ENCODE data around the gene CDH4.
"Not testable (repeated sequence)": the region's sequence is repeated elsewhere in the genome, so short reads cannot be mapped to it uniquely, and the experiment has no call there.

Gene CDH4

GRCh38 chr20:61254881-61255626 lies 3.0 kb downstream of the CDH4 start:
- FAIRE-seq, result no peak

- FAIRE-seq, result no peak
Observed at GRCh38 chr20:61256365-61256764, 4.3 kb downstream of the CDH4 start.

GRCh38 chr20:61256824-61257223 lies 4.8 kb downstream of the CDH4 start:
- FAIRE-seq, result no peak

- FAIRE-seq, result no peak
Observed at GRCh38 chr20:61257611-61258010, 5.5 kb downstream of the CDH4 start.

DNA sequence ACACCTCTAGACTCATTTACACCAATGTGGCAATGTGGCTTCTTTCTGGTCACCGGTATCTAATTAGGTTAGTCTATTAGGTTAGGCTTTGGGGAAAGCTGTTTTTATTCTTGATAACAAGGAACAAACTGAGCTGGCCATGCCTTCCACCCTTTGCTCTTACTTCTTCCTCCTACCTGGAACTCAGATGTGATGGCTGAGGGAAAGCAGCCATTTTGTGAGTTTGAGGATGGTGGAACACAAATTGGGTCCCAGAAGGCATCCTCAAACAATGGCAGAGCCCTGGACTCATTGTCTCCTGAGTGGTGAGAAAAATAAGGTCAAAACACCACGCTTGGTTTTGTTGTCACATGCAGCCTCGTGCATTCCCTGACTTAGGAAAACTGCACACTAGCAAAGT lies 7.7 kb downstream of the CDH4 start:
- no peak for FAIRE-seq

GRCh38 chr20:61260905-61261304 lies 8.8 kb downstream of the CDH4 start:
- no peak for FAIRE-seq

GRCh38 chr20:61262036-61262435 lies 10.0 kb downstream of the CDH4 start:
- no peak for FAIRE-seq

DNA sequence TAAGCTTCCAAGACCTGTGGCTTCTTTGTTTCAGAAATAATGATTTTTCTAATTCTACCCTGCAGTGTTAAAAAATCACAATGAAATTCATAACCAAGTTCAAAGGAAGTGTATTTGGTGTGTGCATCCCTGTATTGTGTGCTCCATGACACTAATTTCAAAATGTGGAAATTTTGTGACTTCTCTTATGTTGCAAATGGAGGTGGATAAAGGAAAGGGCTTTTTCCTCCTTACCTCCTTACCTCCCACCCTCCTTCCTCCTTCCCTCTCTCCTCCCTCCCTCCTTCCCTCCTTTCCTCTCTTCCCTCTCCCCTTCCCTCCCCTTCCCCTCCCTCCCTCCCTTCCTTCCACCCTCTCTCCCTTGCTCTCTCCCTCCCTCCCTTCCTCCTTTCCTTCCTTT lies 10.5 kb downstream of the CDH4 start:
- FAIRE-seq, result no peak

- FAIRE-seq, result no peak
Observed at GRCh38 chr20:61263084-61263695, 11.1 kb downstream of the CDH4 start.

DNA sequence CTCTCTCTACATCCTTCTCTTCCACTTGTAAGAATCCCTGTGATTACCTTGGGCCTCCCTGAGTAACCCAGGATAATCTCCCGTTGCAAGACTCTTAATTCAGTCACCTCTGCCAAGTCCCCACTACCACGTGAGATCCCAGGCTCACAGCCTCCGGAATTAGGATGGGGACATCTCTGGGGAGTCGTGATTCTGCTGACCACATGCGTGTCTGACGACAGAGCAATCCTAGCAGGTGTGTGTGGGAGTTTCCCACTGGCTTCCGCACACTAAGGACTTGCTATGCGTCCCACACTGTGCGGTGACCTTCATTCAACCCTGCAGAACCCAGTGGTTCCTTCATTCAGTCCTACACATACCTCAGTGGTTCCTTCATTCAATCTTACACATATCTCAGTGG lies 11.9 kb downstream of the CDH4 start:
- no peak for FAIRE-seq

- FAIRE-seq, result no peak
Observed at GRCh38 chr20:61267241-61267640, 15.2 kb downstream of the CDH4 start.

- FAIRE-seq, result no peak
Observed at GRCh38 chr20:61268024-61268423, 16.0 kb downstream of the CDH4 start.

DNA sequence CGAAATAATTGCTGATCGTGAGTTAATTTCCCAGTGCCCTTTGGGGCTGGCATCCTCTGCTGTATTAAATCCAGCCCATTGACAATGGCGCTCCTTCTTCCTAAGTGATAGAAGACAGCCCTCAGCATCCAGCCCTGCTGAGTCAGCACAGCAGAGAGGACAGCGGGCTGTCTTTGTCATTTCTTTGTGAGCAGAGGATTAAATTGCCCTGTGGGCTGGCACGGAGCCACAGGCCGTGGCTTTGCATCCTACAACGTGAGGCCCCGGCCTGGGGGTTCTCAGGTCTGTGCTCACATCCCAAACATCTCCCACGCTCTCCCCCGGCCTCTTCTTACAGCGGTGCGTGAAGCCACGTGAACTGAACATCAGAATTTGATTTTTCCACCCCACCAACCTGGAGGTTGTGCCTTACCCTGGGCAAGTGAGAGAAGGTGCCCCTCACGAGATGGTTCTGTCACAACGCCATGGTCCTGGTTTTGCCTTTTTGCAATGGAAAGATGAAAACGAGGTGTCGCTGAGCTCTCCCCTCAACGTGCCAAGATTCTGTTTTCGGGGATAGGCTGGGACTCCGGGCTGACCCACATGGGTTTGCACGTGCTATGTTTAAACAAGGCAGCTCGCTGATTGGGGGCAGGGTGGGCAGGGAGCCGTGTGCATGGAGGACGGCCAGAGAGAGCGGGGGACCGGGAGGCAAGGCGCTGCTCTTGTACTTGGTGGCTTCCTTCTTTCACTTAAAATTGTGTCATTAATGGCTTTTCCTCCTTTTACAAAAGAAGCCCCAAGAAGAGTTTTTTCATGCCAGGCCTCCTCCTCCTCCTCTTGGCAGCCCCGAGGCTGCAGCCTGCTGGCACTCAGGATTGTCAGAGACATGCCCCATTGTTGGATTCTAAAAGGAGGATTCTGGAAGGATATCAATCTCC lies 19.5 kb downstream of the CDH4 start:
- no peak for FAIRE-seq

DNA sequence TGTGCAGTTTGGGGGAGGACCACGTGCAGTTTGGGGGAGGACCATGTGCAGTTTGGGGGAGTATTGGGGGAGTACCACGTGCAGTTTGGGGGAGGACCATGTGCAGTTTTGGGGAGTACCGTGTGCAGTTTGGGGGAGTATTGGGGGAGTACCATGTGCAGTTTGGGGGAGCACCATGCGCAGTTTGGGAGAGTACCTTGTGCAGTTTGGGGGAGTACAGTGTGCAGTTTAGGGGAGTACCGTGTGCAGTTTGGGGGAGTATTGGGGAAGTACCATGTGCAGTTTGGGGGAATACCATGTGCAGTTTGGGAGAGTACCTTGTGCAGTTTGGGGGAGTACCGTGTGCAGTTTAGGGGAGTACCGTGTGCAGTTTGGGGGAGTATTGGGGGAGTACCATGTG lies 21.0 kb downstream of the CDH4 start:
- not testable (repeated sequence) for FAIRE-seq

GRCh38 chr20:61273666-61274065 lies 21.6 kb downstream of the CDH4 start:
- not testable (repeated sequence) for FAIRE-seq

GRCh38 chr20:61274326-61274725 lies 22.3 kb downstream of the CDH4 start:
- FAIRE-seq, result no peak

- FAIRE-seq, result no peak
Observed at GRCh38 chr20:61278296-61278695, 26.2 kb downstream of the CDH4 start.

- FAIRE-seq, result no peak
Observed at GRCh38 chr20:61279621-61280150, 27.6 kb downstream of the CDH4 start.

GRCh38 chr20:61280217-61280980 lies 28.3 kb downstream of the CDH4 start:
- no peak for FAIRE-seq

DNA sequence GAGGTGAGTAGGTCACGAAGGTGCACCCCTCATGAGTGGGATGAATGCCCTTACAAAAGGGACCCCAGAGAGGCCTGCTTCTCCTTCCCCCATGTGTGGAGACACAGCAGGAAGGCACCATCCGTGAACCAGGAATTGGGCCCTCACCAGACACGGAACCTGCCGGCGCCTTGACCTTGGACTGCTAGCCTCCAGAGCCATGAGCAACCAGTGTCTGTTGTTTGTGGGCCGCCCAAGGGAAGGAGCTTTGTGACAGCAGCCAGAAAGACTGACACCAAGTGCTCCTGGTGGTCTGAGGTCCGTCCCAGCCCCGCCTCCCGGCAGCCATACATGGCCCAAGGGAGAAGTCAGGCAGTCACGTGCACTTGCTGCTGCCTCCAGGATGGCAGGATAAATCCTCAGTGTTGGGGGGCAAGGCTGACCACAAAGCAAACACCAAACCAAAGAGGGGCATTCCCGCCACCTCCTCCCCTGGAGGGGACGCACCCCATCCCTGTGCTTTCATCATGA lies 29.3 kb downstream of the CDH4 start:
- no peak for FAIRE-seq

DNA sequence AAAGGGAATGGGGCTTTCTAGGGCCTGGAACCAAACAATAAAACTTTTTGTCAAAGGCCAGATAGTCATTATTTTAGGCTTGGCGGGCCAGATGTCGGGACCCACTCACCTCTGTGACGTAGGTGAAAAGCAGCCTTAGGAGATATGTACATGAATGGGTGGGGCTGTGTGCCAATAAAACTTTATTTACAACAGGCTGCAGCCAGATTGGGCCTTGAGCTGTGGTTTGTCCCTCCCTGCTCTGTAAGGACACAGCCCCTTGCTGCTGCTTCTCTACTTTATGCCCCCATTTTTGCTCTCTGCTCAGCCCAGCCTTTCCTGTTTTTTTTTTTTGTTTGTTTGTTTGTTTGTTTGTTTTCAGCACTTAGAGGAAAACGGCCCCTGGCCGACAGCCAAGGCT lies 32.7 kb downstream of the CDH4 start:
- no peak for FAIRE-seq

GRCh38 chr20:61285152-61285645 lies 33.1 kb downstream of the CDH4 start:
- no peak for FAIRE-seq

All from TTC549 (cell line).